Activated CD8-positive, alpha-beta T cell treated with anti-CD3 and anti-CD28 coated beads for 36 hours (primary cell): ENCODE measurements around the gene KISS1. TPM values are rescaled to one million over a fixed set of nuclear protein-coding genes. Genes with fewer than 3 reads are reported as not detected.

ENCODE experiments used
- ATAC-seq: fragments of 200-7000 bp; cut with Tn5 transposase; one replicate; pipeline ENCODE4 v1.10.0; 2021; ENCODE audit warnings: mild to moderate bottlenecking, moderate library complexity
- CTCF ChIA-PET: fragments of 350-600 bp; sonication (Branson Sonifier 250); formaldehyde crosslinking; loops from one replicate; lab custom pipeline; 2021; ENCODE audit warnings: antibody characterized with exemption; lab: Charles Lee
- POLR2A ChIA-PET: fragments of 350-600 bp; sonication (Branson Sonifier 250); formaldehyde crosslinking; loops from one replicate; lab custom pipeline; 2021; ENCODE audit warnings: antibody characterized with exemption; lab: Charles Lee
- DNase-seq: peaks from one replicate; pipeline ENCODE4 v3.0.0-alpha.2; 2020
- H3K27ac Mint-ChIP-seq: one replicate; pipeline ENCODE4 v1.8.0; 2021; ENCODE audit warnings: mild to moderate bottlenecking, mixed read lengths
- H3K27me3 Mint-ChIP-seq: one replicate; pipeline ENCODE4 v1.8.0; 2021; ENCODE audit warnings: mixed read lengths
- H3K36me3 Mint-ChIP-seq: one replicate; pipeline ENCODE4 v1.8.0; 2021; ENCODE audit warnings: low read depth, mixed read lengths
- H3K4me1 Mint-ChIP-seq: one replicate; pipeline ENCODE4 v1.8.0; 2021; ENCODE audit warnings: low read depth, mixed read lengths
- H3K4me3 Mint-ChIP-seq: one replicate; pipeline ENCODE4 v1.8.0; 2021; ENCODE audit warnings: mild to moderate bottlenecking, moderate library complexity, mixed read lengths
- H3K9me3 Mint-ChIP-seq: one replicate; pipeline ENCODE4 v1.8.0; 2021; ENCODE audit warnings: mixed read lengths
- CTCF ChIP-seq: fragments of 200-600 bp; IDR thresholded peaks from one replicate; pipeline ENCODE4 v1.8.0; 2022; ENCODE audit warnings: antibody characterized with exemption, mild to moderate bottlenecking
- intact Hi-C: fragments of 100-400 bp; cut with micrococcal nuclease; formaldehyde crosslinking; loops from one replicate; pipeline ENCODE4 v1.10.0; 2022
- total RNA-seq, 2 experiments: library from RNA; stranded (reverse); gene quantifications; one replicate each; pipeline ENCODE4 v1.2.3, GENCODE V29; 2021

The KISS1 gene
- total RNA-seq, 2 experiments from 2014 or later, result not detected

GRCh38 chr1:204149107-204149506, 47.2 kb downstream of the KISS1 start:
- no peak for DNase-seq
- ChIA-PET POLR2A (interaction anchor here (1.0 kb wide), 1 partner anchor 14 kb away, joined by 3 read pairs; no protein-coding TSS in a partner anchor), CTCF (interaction anchor here (1.2 to 1.3 kb wide), 2 partner anchors 13 to 205 kb away, joined by 3 to 5 read pairs; no protein-coding TSS in a partner anchor)
- Mint-ChIP-seq H3K4me1 (peaks cover 3% of the 10 kb centered on the region), H3K27me3 (no peaks in the 10 kb centered on the region), H3K9me3 (no peaks in the 10 kb centered on the region), H3K4me3 (no peak overlapping the region), H3K27ac (no peak overlapping the region), H3K36me3 (no peaks in the 10 kb centered on the region)
- intact Hi-C loops, result no loop called here
- no peak for ATAC-seq
- TF ChIP-seq CTCF, result no peak

- POLR2A ChIA-PET, result interaction anchor here (0.5 kb wide), 1 partner anchor 191 kb away, joined by 3 read pairs; no protein-coding TSS in a partner anchor
- TF ChIP-seq CTCF, result no peak
- ATAC-seq (no peak), DNase-seq (no peak)
- H3K27ac Mint-ChIP-seq, result no peak overlapping the region
- H3K4me3 Mint-ChIP-seq, result no peak overlapping the region
- CTCF ChIA-PET, result no interaction called here
- intact Hi-C loops, result no loop called here
- H3K36me3 Mint-ChIP-seq, result no peaks in the 10 kb centered on the region
- peaks cover 3% of the 10 kb centered on the region for H3K4me1 Mint-ChIP-seq
- H3K27me3 Mint-ChIP-seq, result no peaks in the 10 kb centered on the region
- no peaks in the 10 kb centered on the region for H3K9me3 Mint-ChIP-seq
Measured at GRCh38 chr1:204147406-204148383, 48.6 kb downstream of the KISS1 start.

- ATAC-seq (no peak), DNase-seq (no peak)
- Mint-ChIP-seq H3K4me3 (no peak overlapping the region), H3K4me1 (no peaks in the 10 kb centered on the region), H3K27me3 (no peaks in the 10 kb centered on the region), H3K9me3 (no peaks in the 10 kb centered on the region), H3K27ac (no peak overlapping the region), H3K36me3 (no peaks in the 10 kb centered on the region)
- TF ChIP-seq CTCF, result no peak
- POLR2A ChIA-PET, result no interaction called here
- intact Hi-C loops, result no loop called here
- CTCF ChIA-PET, result no interaction called here
Measured at GRCh38 chr1:204146965-204147364, 49.3 kb downstream of the KISS1 start.

GRCh38 chr1:204146309-204146708, 50.0 kb downstream of the KISS1 start:
- ChIA-PET CTCF (interaction anchor here (4.3 kb wide), 1 partner anchor 18 kb away, joined by 20 read pairs; no protein-coding TSS in a partner anchor), POLR2A (no interaction called here)
- Mint-ChIP-seq H3K4me3 (no peak overlapping the region), H3K27ac (no peak overlapping the region), H3K27me3 (no peaks in the 10 kb centered on the region), H3K4me1 (no peaks in the 10 kb centered on the region), H3K9me3 (no peaks in the 10 kb centered on the region), H3K36me3 (no peaks in the 10 kb centered on the region)
- intact Hi-C loops, result no loop called here
- DNase-seq (no peak), ATAC-seq (no peak)
- TF ChIP-seq CTCF, result no peak

- no peak overlapping the region for H3K4me3 Mint-ChIP-seq
- ATAC-seq (no peak), DNase-seq (no peak)
- no peak overlapping the region for H3K27ac Mint-ChIP-seq
- CTCF ChIA-PET, result interaction anchor here (0.7 to 4.3 kb wide), 2 partner anchors 17 kb away, joined by 3 to 20 read pairs; no protein-coding TSS in a partner anchor
- H3K4me1 Mint-ChIP-seq, result no peaks in the 10 kb centered on the region
- TF ChIP-seq CTCF, result no peak
- no peaks in the 10 kb centered on the region for H3K9me3 Mint-ChIP-seq
- intact Hi-C loops, result no loop called here
- H3K27me3 Mint-ChIP-seq, result no peaks in the 10 kb centered on the region
- H3K36me3 Mint-ChIP-seq, result no peaks in the 10 kb centered on the region
- POLR2A ChIA-PET, result no interaction called here
Measured at GRCh38 chr1:204145033-204145504, 51.2 kb downstream of the KISS1 start.
